GM18517 (cell line): Measurements from ENCODE around the gene ISLR.

Source experiments
- ATAC-seq: cut with Tn5 transposase; IDR thresholded peaks from one replicate; pipeline ENCODE4 v1.9.1; 2021; ENCODE audit warnings: mild to moderate bottlenecking, moderate library complexity; ENCODE audit not compliant: unreplicated experiment

Gene ISLR

GRCh38 chr15:74209997-74210671, 36.6 kb downstream of the ISLR start:
- ATAC-seq: no peak

GRCh38 chr15:74210729-74211128, 37.2 kb downstream of the ISLR start:
- no peak for ATAC-seq

DNA sequence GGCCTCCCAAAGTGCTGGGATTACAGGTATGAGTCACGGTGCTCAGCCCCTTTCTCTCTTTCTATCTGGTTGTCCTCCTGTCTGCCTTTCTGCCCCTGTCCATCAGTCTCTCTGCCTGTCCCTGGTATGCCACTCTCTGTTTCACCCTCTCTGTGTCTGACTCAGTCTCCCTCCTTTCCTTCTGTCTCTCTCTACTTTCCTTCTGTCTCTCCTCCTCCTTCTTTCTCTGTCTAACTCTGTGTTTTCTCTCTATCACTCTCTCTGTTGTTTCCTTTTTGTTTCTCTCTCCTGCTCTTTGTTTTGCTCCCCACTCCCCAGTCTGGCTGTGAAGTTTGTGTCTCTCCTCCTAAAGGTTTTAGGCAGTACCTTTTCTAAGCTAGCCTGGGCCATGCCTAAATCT, 38.1 kb downstream of the ISLR start:
- ATAC-seq: no peak

GRCh38 chr15:74212494-74212893, 39.0 kb downstream of the ISLR start:
- ATAC-seq: no peak

- ATAC-seq: no peak
Observed at GRCh38 chr15:74213858-74214284, 40.4 kb downstream of the ISLR start.

- ATAC-seq: no peak
Observed at GRCh38 chr15:74214324-74215021, 41.0 kb downstream of the ISLR start.

GRCh38 chr15:74215958-74216357, 42.4 kb downstream of the ISLR start:
- ATAC-seq: no peak

- no peak for ATAC-seq
Observed at GRCh38 chr15:74216949-74217348, 43.4 kb downstream of the ISLR start.

DNA sequence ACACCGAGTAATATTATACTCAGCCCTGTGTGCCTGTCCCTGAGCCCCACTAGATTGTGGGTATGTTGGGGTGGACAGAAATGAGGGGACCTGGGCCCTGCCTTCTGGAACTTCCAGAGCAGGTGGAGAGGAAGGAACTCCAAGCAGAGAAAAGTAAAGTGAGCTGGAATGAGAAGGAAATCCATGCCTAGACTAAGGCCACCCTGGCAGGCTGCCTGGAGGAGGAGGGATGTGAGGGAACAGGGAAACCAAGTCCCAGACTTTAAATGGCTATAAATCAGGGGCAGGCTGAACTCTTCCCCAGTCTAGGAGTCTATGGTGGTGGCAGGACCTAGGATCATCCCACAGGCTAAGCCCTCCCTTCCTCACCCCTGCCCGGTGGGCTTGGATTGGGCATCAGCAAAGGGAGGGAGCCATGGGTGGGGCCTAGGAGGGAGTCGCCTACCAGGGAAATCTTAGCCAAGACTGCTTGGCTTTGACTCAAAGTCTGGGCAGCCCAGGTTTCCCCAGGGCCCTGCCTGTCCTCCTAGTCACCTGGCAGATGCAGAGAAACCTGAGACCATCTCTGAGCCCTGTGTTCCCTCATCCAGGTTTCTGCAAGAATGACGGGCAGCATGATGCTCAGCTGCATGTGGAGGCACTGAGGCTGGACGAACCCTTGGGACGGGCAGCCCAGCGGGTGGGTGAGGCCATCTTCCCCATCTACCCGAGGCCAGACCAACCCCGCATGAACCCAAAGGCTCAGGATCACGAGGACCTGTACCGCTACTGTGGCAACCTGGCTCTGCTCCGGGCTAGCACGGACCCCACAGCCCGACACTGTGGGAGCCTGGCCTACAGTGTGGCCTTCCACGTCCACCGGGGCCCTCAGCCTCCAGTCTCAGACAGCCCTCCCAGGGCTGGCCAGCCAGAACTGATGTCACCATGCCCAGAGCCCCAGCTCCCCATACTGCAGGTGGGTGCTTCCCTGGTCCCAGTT, 44.7 kb downstream of the ISLR start:
- no peak for ATAC-seq

GRCh38 chr15:74220475-74221248, 47.2 kb downstream of the ISLR start:
- no peak for ATAC-seq

- ATAC-seq: no peak
Observed at GRCh38 chr15:74221399-74222239, 48.1 kb downstream of the ISLR start.

DNA sequence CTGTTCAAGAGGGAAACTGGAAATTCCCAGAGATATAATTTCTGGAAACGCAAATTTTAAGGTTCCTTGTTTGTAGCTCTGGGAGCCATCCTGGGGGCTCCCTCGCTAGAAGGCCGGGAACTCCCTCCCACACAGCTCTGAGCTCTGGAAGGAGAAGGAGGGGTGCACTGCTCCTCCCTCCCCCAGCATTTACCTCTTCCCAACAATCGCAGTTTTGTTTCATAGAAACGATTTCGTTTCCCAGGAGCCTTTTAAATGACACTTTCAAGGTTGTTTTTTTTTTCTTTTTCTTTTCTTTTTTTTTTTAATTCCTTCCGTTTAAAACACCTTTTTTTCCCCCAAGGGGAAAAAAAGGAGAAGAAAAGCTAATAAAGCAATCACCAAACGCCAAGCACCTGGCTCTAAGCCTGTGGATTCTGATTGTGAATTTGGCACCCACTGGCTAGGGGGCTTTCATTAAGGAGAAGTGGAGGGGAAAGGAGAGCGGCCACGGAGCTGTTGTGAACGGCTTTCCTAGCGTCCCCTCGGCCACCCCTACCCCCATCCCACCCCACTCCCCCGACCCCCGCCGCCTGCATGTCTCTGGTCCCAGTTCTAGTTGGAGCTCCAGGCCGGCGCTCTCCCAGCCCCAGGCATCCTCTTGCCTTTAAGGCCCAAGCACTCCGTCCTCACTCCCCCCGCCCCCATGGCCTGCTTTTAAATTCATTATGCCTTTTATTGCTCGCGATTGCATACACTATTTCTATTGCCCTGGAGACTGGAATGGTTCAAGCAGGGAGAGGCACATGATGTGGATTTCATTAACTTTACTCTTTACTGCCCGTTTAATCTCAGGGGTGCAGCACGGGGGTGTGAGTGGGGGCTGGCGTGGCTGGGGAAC, 49.0 kb downstream of the ISLR start:
- no peak for ATAC-seq

DNA sequence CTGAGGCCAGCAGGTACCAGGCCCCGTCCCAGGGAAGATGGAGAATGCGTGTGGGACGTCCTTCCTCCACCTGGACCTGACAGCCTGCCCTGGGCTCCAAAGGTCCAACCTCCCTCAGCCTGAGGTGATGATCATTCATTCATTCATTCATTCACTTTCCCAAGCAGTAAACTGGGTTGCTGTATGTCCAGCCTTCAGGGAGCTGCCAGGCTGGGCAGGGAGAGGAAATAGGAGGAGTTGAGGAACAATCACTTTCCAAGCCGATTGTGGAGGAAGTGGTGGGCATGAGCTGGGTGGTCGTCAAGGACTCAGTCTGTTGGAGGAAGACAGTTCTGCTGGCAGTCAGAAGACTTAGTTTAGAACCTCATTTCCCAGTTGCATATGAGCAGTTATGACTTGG, 52.4 kb downstream of the ISLR start:
- ATAC-seq: no peak
